Measurements from ENCODE around the gene USP9X. TPM values are rescaled to one million over a fixed set of nuclear protein-coding genes. Genes with fewer than 3 reads are reported as not detected.

The USP9X gene
- total RNA-seq, 2 experiments from 2014 or later = 38.0 to 58.5 TPM

- Histone ChIP-seq H3K4me3 (ENCODE audit: low read depth, low read length, poor library complexity, severe bottlenecking) (no peak overlapping the region), H3K4me1 (ENCODE audit: insufficient read depth, low read length, poor library complexity, severe bottlenecking) (peaks cover 4% of the 10 kb centered on the region), H3K36me3 (ENCODE audit: insufficient read depth, low read length) (no peaks in the 10 kb centered on the region), H3K9me3 (ENCODE audit: low read length) (no peaks in the 10 kb centered on the region), H3K9me2 (ENCODE audit: insufficient read depth, low read length) (no peaks in the 10 kb centered on the region), H3K79me2 (ENCODE audit: insufficient read depth, low read depth, low read length) (no peaks in the 10 kb centered on the region), H3K27ac (ENCODE audit: low read depth, low read length, poor library complexity, severe bottlenecking) (no peak overlapping the region), H2AFZ (ENCODE audit: low read length) (no peak overlapping the region), H4K20me1 (ENCODE audit: insufficient read depth, low read length) (no peaks in the 10 kb centered on the region), H3K4me2 (ENCODE audit: low read length) (peak overlapping the region; percentile 32)
- BruUV-seq (replicated peaks) = no TSS peak
- DNase-seq (ENCODE audit: low spot score) = no peak
- intact Hi-C loops (cut with micrococcal nuclease; ENCODE audit: unreplicated experiment) = no loop called here
- POLR2A ChIA-PET = interaction anchor here (0.6 kb wide), 1 partner anchor 8 kb away, joined by 3 read pairs; no protein-coding TSS in a partner anchor
- CTCF ChIA-PET (ENCODE audit: unreplicated experiment) = no interaction called here
- no peak for TF ChIP-seq EZH2phosphoT487 (IDR thresholded peaks at IDR 0.05; ENCODE audit: borderline replicate concordance, low read depth, low read length)
- TF ChIP-seq, protein P1, sequence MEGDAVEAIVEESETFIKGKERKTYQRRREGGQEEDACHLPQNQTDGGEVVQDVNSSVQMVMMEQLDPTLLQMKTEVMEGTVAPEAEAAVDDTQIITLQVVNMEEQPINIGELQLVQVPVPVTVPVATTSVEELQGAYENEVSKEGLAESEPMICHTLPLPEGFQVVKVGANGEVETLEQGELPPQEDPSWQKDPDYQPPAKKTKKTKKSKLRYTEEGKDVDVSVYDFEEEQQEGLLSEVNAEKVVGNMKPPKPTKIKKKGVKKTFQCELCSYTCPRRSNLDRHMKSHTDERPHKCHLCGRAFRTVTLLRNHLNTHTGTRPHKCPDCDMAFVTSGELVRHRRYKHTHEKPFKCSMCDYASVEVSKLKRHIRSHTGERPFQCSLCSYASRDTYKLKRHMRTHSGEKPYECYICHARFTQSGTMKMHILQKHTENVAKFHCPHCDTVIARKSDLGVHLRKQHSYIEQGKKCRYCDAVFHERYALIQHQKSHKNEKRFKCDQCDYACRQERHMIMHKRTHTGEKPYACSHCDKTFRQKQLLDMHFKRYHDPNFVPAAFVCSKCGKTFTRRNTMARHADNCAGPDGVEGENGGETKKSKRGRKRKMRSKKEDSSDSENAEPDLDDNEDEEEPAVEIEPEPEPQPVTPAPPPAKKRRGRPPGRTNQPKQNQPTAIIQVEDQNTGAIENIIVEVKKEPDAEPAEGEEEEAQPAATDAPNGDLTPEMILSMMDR (conservative IDR thresholded peaks at IDR 0.05; ENCODE audit: low read length) = no peak
These were observed 172.6 kb downstream of the USP9X start for GRCh38 chrX:41257801-41258200.

DNA sequence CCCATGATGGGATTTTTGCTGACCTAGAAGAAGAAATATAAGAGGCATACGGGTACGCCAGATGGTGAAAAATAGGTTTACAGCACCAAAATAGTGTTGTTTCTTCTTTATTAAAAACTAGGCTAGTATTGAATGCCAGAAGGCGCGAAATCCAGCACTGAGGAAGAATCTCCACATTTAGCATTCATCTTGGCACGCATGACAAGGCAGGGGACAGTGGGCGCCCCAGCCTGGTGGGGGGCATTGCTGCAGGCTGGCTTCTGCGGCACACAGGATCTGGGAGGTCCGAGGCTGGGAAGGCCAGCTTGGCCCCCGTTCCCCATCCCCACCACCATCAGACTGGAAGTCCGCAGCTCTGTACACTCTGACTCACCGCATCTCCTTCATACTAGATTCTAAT, 173.0 kb downstream of the USP9X start:
- no peaks in the 10 kb centered on the region for H3K79me2 ChIP-seq (ENCODE audit: insufficient read depth, low read depth, low read length)
- POLR2A ChIA-PET = interaction anchor here (0.6 kb wide), 1 partner anchor 8 kb away, joined by 3 read pairs; no protein-coding TSS in a partner anchor
- DNase-seq (ENCODE audit: low spot score) = no peak
- no peaks in the 10 kb centered on the region for H3K9me3 ChIP-seq (ENCODE audit: low read length)
- H3K4me2 ChIP-seq (ENCODE audit: low read length) = peak overlapping the region; percentile 32; the same call in 1 of the 2 replicates
- H3K4me1 ChIP-seq (ENCODE audit: insufficient read depth, low read length, poor library complexity, severe bottlenecking) = peaks cover 4% of the 10 kb centered on the region
- no peaks in the 10 kb centered on the region for H4K20me1 ChIP-seq (ENCODE audit: insufficient read depth, low read length)
- no peaks in the 10 kb centered on the region for H3K36me3 ChIP-seq (ENCODE audit: insufficient read depth, low read length)
- no peaks in the 10 kb centered on the region for H3K9me2 ChIP-seq (ENCODE audit: insufficient read depth, low read length)
- TF ChIP-seq, protein P1 (conservative IDR thresholded peaks at IDR 0.05; ENCODE audit: low read length) = no peak
- TF ChIP-seq EZH2phosphoT487 (IDR thresholded peaks at IDR 0.05; ENCODE audit: borderline replicate concordance, low read depth, low read length) = no peak
- H3K4me3 ChIP-seq (ENCODE audit: low read depth, low read length, poor library complexity, severe bottlenecking) = no peak overlapping the region
- H3K27ac ChIP-seq (ENCODE audit: low read depth, low read length, poor library complexity, severe bottlenecking) = no peak overlapping the region
- intact Hi-C loops (cut with micrococcal nuclease; ENCODE audit: unreplicated experiment) = no loop called here
- CTCF ChIA-PET (ENCODE audit: unreplicated experiment) = no interaction called here
- H2AFZ ChIP-seq (ENCODE audit: low read length) = no peak overlapping the region
- no TSS peak for BruUV-seq (replicated peaks)

- H3K4me2 ChIP-seq (ENCODE audit: low read length) = no peak overlapping the region
- CTCF ChIA-PET (ENCODE audit: unreplicated experiment) = no interaction called here
- no TSS peak for BruUV-seq (replicated peaks)
- H3K36me3 ChIP-seq (ENCODE audit: insufficient read depth, low read length) = no peaks in the 10 kb centered on the region
- H3K4me3 ChIP-seq (ENCODE audit: low read depth, low read length, poor library complexity, severe bottlenecking) = no peak overlapping the region
- H3K9me2 ChIP-seq (ENCODE audit: insufficient read depth, low read length) = no peaks in the 10 kb centered on the region
- no peak overlapping the region for H2AFZ ChIP-seq (ENCODE audit: low read length)
- no peaks in the 10 kb centered on the region for H4K20me1 ChIP-seq (ENCODE audit: insufficient read depth, low read length)
- no peak for DNase-seq (ENCODE audit: low spot score)
- TF ChIP-seq EZH2phosphoT487 (IDR thresholded peaks at IDR 0.05; ENCODE audit: borderline replicate concordance, low read depth, low read length) = no peak
- TF ChIP-seq, protein P1 (conservative IDR thresholded peaks at IDR 0.05; ENCODE audit: low read length) = no peak
- peaks cover 4% of the 10 kb centered on the region for H3K4me1 ChIP-seq (ENCODE audit: insufficient read depth, low read length, poor library complexity, severe bottlenecking)
- no peaks in the 10 kb centered on the region for H3K9me3 ChIP-seq (ENCODE audit: low read length)
- H3K79me2 ChIP-seq (ENCODE audit: insufficient read depth, low read depth, low read length) = no peaks in the 10 kb centered on the region
- POLR2A ChIA-PET = interaction anchor here (0.6 to 0.8 kb wide), 3 partner anchors 15 to 141 kb away, joined by 3 to 4 read pairs (median 4); no protein-coding TSS in a partner anchor
- no peak overlapping the region for H3K27ac ChIP-seq (ENCODE audit: low read depth, low read length, poor library complexity, severe bottlenecking)
- intact Hi-C loops (cut with micrococcal nuclease; ENCODE audit: unreplicated experiment) = no loop called here
These were observed 173.6 kb downstream of the USP9X start for GRCh38 chrX:41258871-41259270.
